ENCODE data around the gene ENTPD1. TPM values are rescaled to one million over a fixed set of nuclear protein-coding genes. Genes with fewer than 3 reads are reported as not detected.
"Not testable (repeated sequence)": the region's sequence is repeated elsewhere in the genome, so short reads cannot be mapped to it uniquely, and the experiment has no call there.

ENTPD1 gene
- total RNA-seq, 1 experiment from 2014 or later = 0.11 TPM

- Histone ChIP-seq H3K36me3 (ENCODE audit: insufficient read depth, low read length) (no peaks in the 10 kb centered on the region), H4K20me1 (ENCODE audit: insufficient read depth, low read depth, low read length) (no peaks in the 10 kb centered on the region), H3K79me2 (ENCODE audit: low read length) (no peaks in the 10 kb centered on the region), H3K9ac (ENCODE audit: low read length) (no peak overlapping the region), H3K4me1 (ENCODE audit: low read length) (no peaks in the 10 kb centered on the region), H3K9me2 (replicated peaks; ENCODE audit: insufficient read depth, low read length) (no peaks in the 10 kb centered on the region), H3K9me3 (ENCODE audit: low read length) (no peaks in the 10 kb centered on the region), H3K4me3 (ENCODE audit: low read length) (no peak overlapping the region), H3K4me2 (ENCODE audit: low read depth, low read length, poor library complexity, severe bottlenecking) (no peak overlapping the region), H3K27me3 (ENCODE audit: low read length) (no peaks in the 10 kb centered on the region), H2AFZ (ENCODE audit: low read length) (no peak overlapping the region), H3K27ac (ENCODE audit: low read length) (no peak overlapping the region)
- DNase-seq = no peak
Measured at GRCh38 chr10:95728526-95728925, 27.4 kb upstream of the ENTPD1 start.

- H4K20me1 ChIP-seq (ENCODE audit: insufficient read depth, low read depth, low read length) = no peaks in the 10 kb centered on the region
- no peaks in the 10 kb centered on the region for H3K9me3 ChIP-seq (ENCODE audit: low read length)
- no peaks in the 10 kb centered on the region for H3K27me3 ChIP-seq (ENCODE audit: low read length)
- no peaks in the 10 kb centered on the region for H3K36me3 ChIP-seq (ENCODE audit: insufficient read depth, low read length)
- H3K9ac ChIP-seq (ENCODE audit: low read length) = no peak overlapping the region
- H3K9me2 ChIP-seq (replicated peaks; ENCODE audit: insufficient read depth, low read length) = no peaks in the 10 kb centered on the region
- H2AFZ ChIP-seq (ENCODE audit: low read length) = no peak overlapping the region
- no peak for DNase-seq
- H3K4me2 ChIP-seq (ENCODE audit: low read depth, low read length, poor library complexity, severe bottlenecking) = no peak overlapping the region
- no peak overlapping the region for H3K4me3 ChIP-seq (ENCODE audit: low read length)
- H3K4me1 ChIP-seq (ENCODE audit: low read length) = no peaks in the 10 kb centered on the region
- H3K79me2 ChIP-seq (ENCODE audit: low read length) = no peaks in the 10 kb centered on the region
- H3K27ac ChIP-seq (ENCODE audit: low read length) = no peak overlapping the region
Measured at GRCh38 chr10:95729323-95730055, 26.5 kb upstream of the ENTPD1 start.

- Histone ChIP-seq H3K4me3 (ENCODE audit: low read length) (no peak overlapping the region), H2AFZ (ENCODE audit: low read length) (no peak overlapping the region), H3K9me3 (ENCODE audit: low read length) (no peaks in the 10 kb centered on the region)
Measured at GRCh38 chr10:95730233-95730632, 25.7 kb upstream of the ENTPD1 start.

GRCh38 chr10:95732907-95733306 is 23.1 kb upstream of the ENTPD1 start:
- H3K27me3 ChIP-seq (ENCODE audit: low read length); H2AFZ ChIP-seq (ENCODE audit: low read length); H3K36me3 ChIP-seq (ENCODE audit: insufficient read depth, low read length); H3K4me3 ChIP-seq (ENCODE audit: low read length); H3K9ac ChIP-seq (ENCODE audit: low read length); H4K20me1 ChIP-seq (ENCODE audit: insufficient read depth, low read depth, low read length); H3K4me2 ChIP-seq (ENCODE audit: low read depth, low read length, poor library complexity, severe bottlenecking); DNase-seq; H3K9me2 ChIP-seq (replicated peaks; ENCODE audit: insufficient read depth, low read length); H3K4me1 ChIP-seq (ENCODE audit: low read length); H3K27ac ChIP-seq (ENCODE audit: low read length); H3K9me3 ChIP-seq (ENCODE audit: low read length); H3K79me2 ChIP-seq (ENCODE audit: low read length): not testable (repeated sequence)

More at GRCh38 chr10:95730233-95730632, 25.7 kb upstream of the ENTPD1 start:
- no peak for DNase-seq
- Histone ChIP-seq H3K4me2 (ENCODE audit: low read depth, low read length, poor library complexity, severe bottlenecking) (no peak overlapping the region), H4K20me1 (ENCODE audit: insufficient read depth, low read depth, low read length) (no peaks in the 10 kb centered on the region), H3K36me3 (ENCODE audit: insufficient read depth, low read length) (no peaks in the 10 kb centered on the region), H3K79me2 (ENCODE audit: low read length) (no peaks in the 10 kb centered on the region), H3K9me2 (replicated peaks; ENCODE audit: insufficient read depth, low read length) (no peaks in the 10 kb centered on the region), H3K9ac (ENCODE audit: low read length) (no peak overlapping the region), H3K4me1 (ENCODE audit: low read length) (no peaks in the 10 kb centered on the region), H3K27ac (ENCODE audit: low read length) (no peak overlapping the region), H3K27me3 (ENCODE audit: low read length) (no peaks in the 10 kb centered on the region)

GRCh38 chr10:95739056-95739455 is 16.9 kb upstream of the ENTPD1 start:
- Histone ChIP-seq H2AFZ (ENCODE audit: low read length) (no peak overlapping the region), H3K9ac (ENCODE audit: low read length) (no peak overlapping the region), H3K4me2 (ENCODE audit: low read depth, low read length, poor library complexity, severe bottlenecking) (no peak overlapping the region), H3K9me3 (ENCODE audit: low read length) (no peaks in the 10 kb centered on the region), H4K20me1 (ENCODE audit: insufficient read depth, low read depth, low read length) (no peaks in the 10 kb centered on the region), H3K27me3 (ENCODE audit: low read length) (no peaks in the 10 kb centered on the region), H3K27ac (ENCODE audit: low read length) (no peak overlapping the region), H3K4me1 (ENCODE audit: low read length) (no peaks in the 10 kb centered on the region), H3K4me3 (ENCODE audit: low read length) (no peak overlapping the region), H3K36me3 (ENCODE audit: insufficient read depth, low read length) (no peaks in the 10 kb centered on the region), H3K9me2 (replicated peaks; ENCODE audit: insufficient read depth, low read length) (no peaks in the 10 kb centered on the region), H3K79me2 (ENCODE audit: low read length) (no peaks in the 10 kb centered on the region)
- no peak for DNase-seq

- DNase-seq = no peak
- H3K36me3 ChIP-seq (ENCODE audit: insufficient read depth, low read length) = no peaks in the 10 kb centered on the region
- no peak overlapping the region for H3K4me3 ChIP-seq (ENCODE audit: low read length)
- H3K9ac ChIP-seq (ENCODE audit: low read length) = no peak overlapping the region
- no peak overlapping the region for H2AFZ ChIP-seq (ENCODE audit: low read length)
- H3K9me2 ChIP-seq (replicated peaks; ENCODE audit: insufficient read depth, low read length) = no peaks in the 10 kb centered on the region
- no peaks in the 10 kb centered on the region for H3K79me2 ChIP-seq (ENCODE audit: low read length)
- no peak overlapping the region for H3K4me2 ChIP-seq (ENCODE audit: low read depth, low read length, poor library complexity, severe bottlenecking)
- no peaks in the 10 kb centered on the region for H3K9me3 ChIP-seq (ENCODE audit: low read length)
- no peaks in the 10 kb centered on the region for H4K20me1 ChIP-seq (ENCODE audit: insufficient read depth, low read depth, low read length)
- no peak overlapping the region for H3K27ac ChIP-seq (ENCODE audit: low read length)
- no peaks in the 10 kb centered on the region for H3K4me1 ChIP-seq (ENCODE audit: low read length)
- H3K27me3 ChIP-seq (ENCODE audit: low read length) = no peaks in the 10 kb centered on the region
Measured at GRCh38 chr10:95741807-95742467, 14.0 kb upstream of the ENTPD1 start.

GRCh38 chr10:95742485-95742884 is 13.5 kb upstream of the ENTPD1 start:
- Histone ChIP-seq H3K9me3 (ENCODE audit: low read length) (no peaks in the 10 kb centered on the region), H3K9me2 (replicated peaks; ENCODE audit: insufficient read depth, low read length) (no peaks in the 10 kb centered on the region), H3K79me2 (ENCODE audit: low read length) (no peaks in the 10 kb centered on the region), H3K4me2 (ENCODE audit: low read depth, low read length, poor library complexity, severe bottlenecking) (no peak overlapping the region), H3K27ac (ENCODE audit: low read length) (no peak overlapping the region), H3K4me1 (ENCODE audit: low read length) (no peaks in the 10 kb centered on the region), H3K9ac (ENCODE audit: low read length) (no peak overlapping the region), H2AFZ (ENCODE audit: low read length) (no peak overlapping the region), H3K4me3 (ENCODE audit: low read length) (no peak overlapping the region), H3K36me3 (ENCODE audit: insufficient read depth, low read length) (no peaks in the 10 kb centered on the region), H3K27me3 (ENCODE audit: low read length) (no peaks in the 10 kb centered on the region), H4K20me1 (ENCODE audit: insufficient read depth, low read depth, low read length) (no peaks in the 10 kb centered on the region)
- DNase-seq = no peak

- no peaks in the 10 kb centered on the region for H3K79me2 ChIP-seq (ENCODE audit: low read length)
- no peaks in the 10 kb centered on the region for H3K27me3 ChIP-seq (ENCODE audit: low read length)
- no peaks in the 10 kb centered on the region for H3K4me1 ChIP-seq (ENCODE audit: low read length)
- no peaks in the 10 kb centered on the region for H3K9me3 ChIP-seq (ENCODE audit: low read length)
- no peak overlapping the region for H3K27ac ChIP-seq (ENCODE audit: low read length)
- no peaks in the 10 kb centered on the region for H3K36me3 ChIP-seq (ENCODE audit: insufficient read depth, low read length)
- H2AFZ ChIP-seq (ENCODE audit: low read length) = no peak overlapping the region
- H3K9me2 ChIP-seq (replicated peaks; ENCODE audit: insufficient read depth, low read length) = no peaks in the 10 kb centered on the region
- no peaks in the 10 kb centered on the region for H4K20me1 ChIP-seq (ENCODE audit: insufficient read depth, low read depth, low read length)
- H3K9ac ChIP-seq (ENCODE audit: low read length) = no peak overlapping the region
- no peak overlapping the region for H3K4me3 ChIP-seq (ENCODE audit: low read length)
- no peak overlapping the region for H3K4me2 ChIP-seq (ENCODE audit: low read depth, low read length, poor library complexity, severe bottlenecking)
- no peak for DNase-seq
Measured at GRCh38 chr10:95742962-95743535, 12.9 kb upstream of the ENTPD1 start.

All from Karpas-422 (cell line).